ENCODE data around the gene ZGPAT. TPM values are rescaled to one million over a fixed set of nuclear protein-coding genes. Genes with fewer than 3 reads are reported as not detected.

Gene ZGPAT
- total RNA-seq, 1 experiment from 2014 or later: 37.9 TPM

DNA sequence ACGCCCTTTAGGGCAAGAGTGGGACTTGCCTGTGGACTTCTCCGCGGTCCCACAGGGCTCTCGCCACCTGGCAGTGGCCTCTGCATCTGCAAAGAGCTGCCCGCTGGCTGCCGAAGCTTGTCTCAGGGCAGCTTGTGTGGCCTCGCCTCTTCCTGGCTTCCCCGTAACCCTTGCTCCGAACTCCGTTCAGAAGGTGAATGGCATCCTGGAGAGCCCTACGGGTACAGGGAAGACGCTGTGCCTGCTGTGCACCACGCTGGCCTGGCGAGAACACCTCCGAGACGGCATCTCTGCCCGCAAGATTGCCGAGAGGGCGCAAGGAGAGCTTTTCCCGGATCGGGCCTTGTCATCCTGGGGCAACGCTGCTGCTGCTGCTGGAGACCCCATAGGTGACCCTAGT, 46.7 kb upstream of the ZGPAT start:
- no peak overlapping the region for H3K9ac ChIP-seq (ENCODE audit: low read length)

GRCh38 chr20:63661959-63662812, 45.7 kb upstream of the ZGPAT start:
- no peak for DNase-seq
- ATAC-seq: no peak
- peaks cover 25% of the 10 kb centered on the region for H3K79me2 ChIP-seq (ENCODE audit: low read length)
- H3K9ac ChIP-seq (ENCODE audit: low read length): no peak overlapping the region
- H3K9me2 ChIP-seq (replicated peaks; ENCODE audit: low read length): no peaks in the 10 kb centered on the region
- no TSS peak for BruUV-seq (replicated peaks)
- H3F3A ChIP-seq (ENCODE audit: low read length, unreplicated experiment): no peaks in the 10 kb centered on the region
- H2AFZ ChIP-seq (ENCODE audit: low read length): no peak overlapping the region
- H3K27ac ChIP-seq (ENCODE audit: low read length): no peak overlapping the region
- no peak for TF ChIP-seq EZH2phosphoT487 (IDR thresholded peaks at IDR 0.05; ENCODE audit: borderline replicate concordance, low read length)
- no peak overlapping the region for H3K4me3 ChIP-seq (ENCODE audit: low read length)
- H4K20me1 ChIP-seq (ENCODE audit: low read length): no peaks in the 10 kb centered on the region
- no peak overlapping the region for H3K4me2 ChIP-seq (ENCODE audit: low read length)
- CTCF ChIA-PET: no interaction called here
- peaks cover 44% of the 10 kb centered on the region for H3K36me3 ChIP-seq (ENCODE audit: low read depth, low read length)
- no peaks in the 10 kb centered on the region for H3K9me3 ChIP-seq (ENCODE audit: low read length)
- POLR2A ChIA-PET (ENCODE audit: unreplicated experiment): no interaction called here
- intact Hi-C loops (cut with micrococcal nuclease): no loop called here
- H3K27me3 ChIP-seq (ENCODE audit: low read length): no peaks in the 10 kb centered on the region
- peaks cover 9% of the 10 kb centered on the region; the same call in 1 of the 2 replicates for H3K4me1 ChIP-seq (ENCODE audit: insufficient read depth, low read length)

More for the DNA sequence above, 46.7 kb upstream of the ZGPAT start:
- intact Hi-C loops (cut with micrococcal nuclease): no loop called here
- no peak for ATAC-seq
- H3K4me3 ChIP-seq (ENCODE audit: low read length): no peak overlapping the region
- H3K4me2 ChIP-seq (ENCODE audit: low read length): no peak overlapping the region
- CTCF ChIA-PET: no interaction called here
- H3K9me3 ChIP-seq (ENCODE audit: low read length): no peaks in the 10 kb centered on the region
- H3K9me2 ChIP-seq (replicated peaks; ENCODE audit: low read length): no peaks in the 10 kb centered on the region
- H3K79me2 ChIP-seq (ENCODE audit: low read length): peaks cover 25% of the 10 kb centered on the region
- no peaks in the 10 kb centered on the region for H3K27me3 ChIP-seq (ENCODE audit: low read length)
- no peaks in the 10 kb centered on the region for H4K20me1 ChIP-seq (ENCODE audit: low read length)
- no peaks in the 10 kb centered on the region for H3F3A ChIP-seq (ENCODE audit: low read length, unreplicated experiment)
- TF ChIP-seq, protein P1, sequence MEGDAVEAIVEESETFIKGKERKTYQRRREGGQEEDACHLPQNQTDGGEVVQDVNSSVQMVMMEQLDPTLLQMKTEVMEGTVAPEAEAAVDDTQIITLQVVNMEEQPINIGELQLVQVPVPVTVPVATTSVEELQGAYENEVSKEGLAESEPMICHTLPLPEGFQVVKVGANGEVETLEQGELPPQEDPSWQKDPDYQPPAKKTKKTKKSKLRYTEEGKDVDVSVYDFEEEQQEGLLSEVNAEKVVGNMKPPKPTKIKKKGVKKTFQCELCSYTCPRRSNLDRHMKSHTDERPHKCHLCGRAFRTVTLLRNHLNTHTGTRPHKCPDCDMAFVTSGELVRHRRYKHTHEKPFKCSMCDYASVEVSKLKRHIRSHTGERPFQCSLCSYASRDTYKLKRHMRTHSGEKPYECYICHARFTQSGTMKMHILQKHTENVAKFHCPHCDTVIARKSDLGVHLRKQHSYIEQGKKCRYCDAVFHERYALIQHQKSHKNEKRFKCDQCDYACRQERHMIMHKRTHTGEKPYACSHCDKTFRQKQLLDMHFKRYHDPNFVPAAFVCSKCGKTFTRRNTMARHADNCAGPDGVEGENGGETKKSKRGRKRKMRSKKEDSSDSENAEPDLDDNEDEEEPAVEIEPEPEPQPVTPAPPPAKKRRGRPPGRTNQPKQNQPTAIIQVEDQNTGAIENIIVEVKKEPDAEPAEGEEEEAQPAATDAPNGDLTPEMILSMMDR (conservative IDR thresholded peaks at IDR 0.05; ENCODE audit: low read depth, low read length): no peak
- TF ChIP-seq EZH2phosphoT487 (IDR thresholded peaks at IDR 0.05; ENCODE audit: borderline replicate concordance, low read length): no peak
- TF ChIP-seq EZH2 (IDR thresholded peaks at IDR 0.05; ENCODE audit: low read length, unreplicated experiment): no peak
- POLR2A ChIA-PET (ENCODE audit: unreplicated experiment): no interaction called here
- BruUV-seq (replicated peaks): no TSS peak
- DNase-seq: no peak
- peaks cover 38% of the 10 kb centered on the region for H3K36me3 ChIP-seq (ENCODE audit: low read depth, low read length)
- H3K27ac ChIP-seq (ENCODE audit: low read length): no peak overlapping the region
- no peak overlapping the region for H2AFZ ChIP-seq (ENCODE audit: low read length)
- H3K4me1 ChIP-seq (ENCODE audit: insufficient read depth, low read length): peaks cover 9% of the 10 kb centered on the region; the same call in 1 of the 2 replicates

GRCh38 chr20:63662813-63663189, 45.0 kb upstream of the ZGPAT start:
- ATAC-seq: no peak

More at GRCh38 chr20:63662813-63663189, 45.0 kb upstream of the ZGPAT start:
- Histone ChIP-seq H3K9me2 (replicated peaks; ENCODE audit: low read length) (no peaks in the 10 kb centered on the region), H3K79me2 (ENCODE audit: low read length) (peaks cover 25% of the 10 kb centered on the region), H3F3A (ENCODE audit: low read length, unreplicated experiment) (no peaks in the 10 kb centered on the region), H3K4me2 (ENCODE audit: low read length) (no peak overlapping the region), H3K9me3 (ENCODE audit: low read length) (no peaks in the 10 kb centered on the region), H3K9ac (ENCODE audit: low read length) (no peak overlapping the region), H3K4me1 (ENCODE audit: insufficient read depth, low read length) (peaks cover 7% of the 10 kb centered on the region; the same call in 1 of the 2 replicates), H2AFZ (ENCODE audit: low read length) (no peak overlapping the region), H3K27me3 (ENCODE audit: low read length) (no peaks in the 10 kb centered on the region), H3K4me3 (ENCODE audit: low read length) (no peak overlapping the region), H3K27ac (ENCODE audit: low read length) (no peak overlapping the region), H3K36me3 (ENCODE audit: low read depth, low read length) (peaks cover 47% of the 10 kb centered on the region), H4K20me1 (ENCODE audit: low read length) (no peaks in the 10 kb centered on the region)
- DNase-seq: no peak
- intact Hi-C loops (cut with micrococcal nuclease): no loop called here
- ChIA-PET CTCF (no interaction called here), POLR2A (ENCODE audit: unreplicated experiment) (no interaction called here)
- BruUV-seq (replicated peaks): no TSS peak
- no peak for TF ChIP-seq EZH2 (IDR thresholded peaks at IDR 0.05; ENCODE audit: low read length, unreplicated experiment)
- TF ChIP-seq, protein P1 (conservative IDR thresholded peaks at IDR 0.05; ENCODE audit: low read depth, low read length): no peak
- no peak for TF ChIP-seq EZH2phosphoT487 (IDR thresholded peaks at IDR 0.05; ENCODE audit: borderline replicate concordance, low read length)
